HFF-Myc (cell line): ENCODE results near the gene ARHGAP15.
A peak's percentile ranks its signal among the peaks of the same experiment; 100 is the strongest.
"Not testable (repeated sequence)": the region's sequence is repeated elsewhere in the genome, so short reads cannot be mapped to it uniquely, and the experiment has no call there.

ENCODE experiments used
- DNase-seq: peaks from one replicate; pipeline ENCODE4 v3.0.0-alpha.2; 2011; ENCODE audit warnings: low read depth; ENCODE audit errors: extremely low read depth
- H3K4me3 ChIP-seq: replicated peaks from 2 replicates; pipeline ENCODE4 v1.5.1; 2011; ENCODE audit warnings: low read depth, mild to moderate bottlenecking, control low read depth, low read length
- TF ChIP-seq, protein P1 (sequence below): IDR thresholded peaks from 2 replicates; pipeline ENCODE4 v1.5.1; 2012; ENCODE audit warnings: mild to moderate bottlenecking, low read depth, low read length, control low read depth; ENCODE audit errors: missing control alignments

ARHGAP15 gene

GRCh38 chr2:143532061-143532460 is 402.8 kb downstream of the ARHGAP15 start:
- TF ChIP-seq, protein P1, sequence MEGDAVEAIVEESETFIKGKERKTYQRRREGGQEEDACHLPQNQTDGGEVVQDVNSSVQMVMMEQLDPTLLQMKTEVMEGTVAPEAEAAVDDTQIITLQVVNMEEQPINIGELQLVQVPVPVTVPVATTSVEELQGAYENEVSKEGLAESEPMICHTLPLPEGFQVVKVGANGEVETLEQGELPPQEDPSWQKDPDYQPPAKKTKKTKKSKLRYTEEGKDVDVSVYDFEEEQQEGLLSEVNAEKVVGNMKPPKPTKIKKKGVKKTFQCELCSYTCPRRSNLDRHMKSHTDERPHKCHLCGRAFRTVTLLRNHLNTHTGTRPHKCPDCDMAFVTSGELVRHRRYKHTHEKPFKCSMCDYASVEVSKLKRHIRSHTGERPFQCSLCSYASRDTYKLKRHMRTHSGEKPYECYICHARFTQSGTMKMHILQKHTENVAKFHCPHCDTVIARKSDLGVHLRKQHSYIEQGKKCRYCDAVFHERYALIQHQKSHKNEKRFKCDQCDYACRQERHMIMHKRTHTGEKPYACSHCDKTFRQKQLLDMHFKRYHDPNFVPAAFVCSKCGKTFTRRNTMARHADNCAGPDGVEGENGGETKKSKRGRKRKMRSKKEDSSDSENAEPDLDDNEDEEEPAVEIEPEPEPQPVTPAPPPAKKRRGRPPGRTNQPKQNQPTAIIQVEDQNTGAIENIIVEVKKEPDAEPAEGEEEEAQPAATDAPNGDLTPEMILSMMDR: no peak
- no peak for DNase-seq
- H3K4me3 ChIP-seq: no peak overlapping the region

DNA sequence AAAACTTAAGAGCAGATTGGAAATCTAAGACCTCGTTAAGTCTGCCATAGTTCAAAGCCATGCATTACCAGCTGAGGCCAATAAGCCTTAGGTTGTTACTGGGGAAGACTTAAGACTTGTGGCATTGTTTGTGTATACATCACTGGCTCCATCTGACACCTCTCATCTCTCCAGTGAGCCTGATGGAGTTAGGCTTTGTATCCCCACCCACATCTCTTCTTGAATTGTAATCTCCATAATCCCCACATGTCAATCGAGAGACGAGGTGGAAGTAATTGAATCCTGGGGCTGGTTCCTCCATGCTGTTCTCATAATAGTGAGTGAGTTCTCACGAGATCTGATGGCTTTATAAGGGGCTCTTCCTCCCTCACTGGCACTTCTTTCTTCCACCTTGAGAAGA is 404.6 kb downstream of the ARHGAP15 start:
- TF ChIP-seq, protein P1: no peak
- DNase-seq: no peak
- no peak overlapping the region for H3K4me3 ChIP-seq

GRCh38 chr2:143535802-143536201 is 406.6 kb downstream of the ARHGAP15 start:
- TF ChIP-seq, protein P1: no peak
- H3K4me3 ChIP-seq: no peak overlapping the region
- DNase-seq: no peak

DNA sequence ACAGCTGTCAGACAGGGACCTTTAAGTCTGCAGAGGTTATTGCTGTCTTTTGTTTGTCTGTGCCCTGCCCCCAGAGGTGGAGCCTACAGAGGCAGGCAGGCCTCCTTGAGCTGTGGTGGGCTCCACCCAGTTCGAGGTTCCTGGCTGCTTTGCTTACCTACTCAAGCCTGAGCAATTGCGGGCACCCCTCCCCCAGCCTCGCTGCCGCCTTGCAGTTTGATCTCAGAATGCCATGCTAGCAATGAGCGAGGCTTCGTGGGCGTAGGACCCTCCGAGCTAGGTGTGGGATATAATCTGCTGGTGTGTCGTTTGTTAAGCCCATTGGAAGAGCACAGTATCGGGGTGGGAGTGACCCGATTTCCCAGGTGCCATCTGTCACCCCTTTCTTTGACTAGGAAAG is 412.7 kb downstream of the ARHGAP15 start:
- H3K4me3 ChIP-seq, DNase-seq: not testable (repeated sequence)

DNA sequence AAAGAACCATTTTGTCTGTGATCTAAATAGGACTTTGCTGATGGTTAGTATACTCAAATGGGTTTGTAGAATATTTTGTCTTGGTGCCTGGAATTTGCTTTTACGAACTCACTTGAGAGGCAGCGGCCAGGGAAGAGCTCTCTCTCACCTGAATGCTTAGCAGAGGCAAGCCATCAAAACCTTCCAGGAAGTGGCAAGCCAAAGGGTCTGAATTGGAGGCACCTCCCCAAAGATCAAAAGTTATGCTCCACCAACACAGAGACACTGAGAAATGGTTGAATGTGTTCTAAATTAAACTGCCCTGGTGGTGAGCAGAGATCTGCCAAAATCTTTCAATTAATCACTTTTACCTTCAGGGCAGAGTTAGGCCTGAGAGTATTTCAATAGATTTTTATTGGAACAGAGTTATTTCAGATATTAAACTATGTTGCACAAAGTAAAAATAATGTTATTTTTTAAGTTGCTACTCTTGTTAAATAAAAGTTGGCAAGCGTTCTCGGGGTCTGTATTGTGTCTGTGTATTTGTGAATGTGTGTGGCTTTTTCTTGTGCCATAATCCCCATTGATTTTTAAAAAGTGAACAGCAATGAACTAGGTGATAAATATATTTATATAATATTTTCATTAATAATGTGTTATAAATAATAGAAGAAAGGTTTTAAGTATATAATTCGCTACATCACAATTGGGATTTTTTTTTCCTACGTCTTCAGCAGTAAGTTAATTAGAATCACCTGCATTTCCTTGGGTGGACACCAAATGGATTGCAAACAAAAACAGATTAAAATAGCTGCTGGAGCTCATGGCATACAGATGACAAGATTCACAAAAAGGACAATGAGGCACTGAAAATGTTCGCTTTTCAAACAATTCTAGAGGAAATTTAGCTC is 416.1 kb downstream of the ARHGAP15 start:
- peak; percentile 61 for DNase-seq
- TF ChIP-seq, protein P1: no peak
- H3K4me3 ChIP-seq: no peak overlapping the region

DNA sequence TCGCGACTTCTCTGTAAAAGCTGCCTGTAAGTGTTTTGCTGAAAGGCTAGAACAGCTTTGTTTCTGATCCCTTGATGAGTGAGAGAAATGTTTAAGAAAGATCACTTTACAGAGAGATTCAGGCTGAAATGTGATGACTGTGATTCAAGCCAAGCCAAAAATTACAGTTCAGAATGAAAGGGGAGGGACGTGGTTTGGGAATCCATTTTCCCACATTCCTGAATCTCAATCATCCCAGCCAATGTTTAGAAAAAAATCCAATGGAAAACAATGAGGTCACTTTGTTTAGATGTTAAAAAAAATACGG is 416.7 kb downstream of the ARHGAP15 start:
- TF ChIP-seq, protein P1: no peak
- no peak for DNase-seq
- H3K4me3 ChIP-seq: no peak overlapping the region

GRCh38 chr2:143548032-143548431 is 418.8 kb downstream of the ARHGAP15 start:
- no peak overlapping the region for H3K4me3 ChIP-seq
- TF ChIP-seq, protein P1: no peak
- no peak for DNase-seq
